GM19238 (cell line): ENCODE measurements around the gene PHIP.
A peak's percentile ranks its signal among the peaks of the same experiment; 100 is the strongest.
"Not testable (repeated sequence)": the region's sequence is repeated elsewhere in the genome, so short reads cannot be mapped to it uniquely, and the experiment has no call there.

ENCODE experiments used
- DNase-seq: peaks from one replicate; pipeline ENCODE4 v3.0.0; 2011; ENCODE audit warnings: low spot score; ENCODE audit not compliant: insufficient read length

The PHIP gene

DNA sequence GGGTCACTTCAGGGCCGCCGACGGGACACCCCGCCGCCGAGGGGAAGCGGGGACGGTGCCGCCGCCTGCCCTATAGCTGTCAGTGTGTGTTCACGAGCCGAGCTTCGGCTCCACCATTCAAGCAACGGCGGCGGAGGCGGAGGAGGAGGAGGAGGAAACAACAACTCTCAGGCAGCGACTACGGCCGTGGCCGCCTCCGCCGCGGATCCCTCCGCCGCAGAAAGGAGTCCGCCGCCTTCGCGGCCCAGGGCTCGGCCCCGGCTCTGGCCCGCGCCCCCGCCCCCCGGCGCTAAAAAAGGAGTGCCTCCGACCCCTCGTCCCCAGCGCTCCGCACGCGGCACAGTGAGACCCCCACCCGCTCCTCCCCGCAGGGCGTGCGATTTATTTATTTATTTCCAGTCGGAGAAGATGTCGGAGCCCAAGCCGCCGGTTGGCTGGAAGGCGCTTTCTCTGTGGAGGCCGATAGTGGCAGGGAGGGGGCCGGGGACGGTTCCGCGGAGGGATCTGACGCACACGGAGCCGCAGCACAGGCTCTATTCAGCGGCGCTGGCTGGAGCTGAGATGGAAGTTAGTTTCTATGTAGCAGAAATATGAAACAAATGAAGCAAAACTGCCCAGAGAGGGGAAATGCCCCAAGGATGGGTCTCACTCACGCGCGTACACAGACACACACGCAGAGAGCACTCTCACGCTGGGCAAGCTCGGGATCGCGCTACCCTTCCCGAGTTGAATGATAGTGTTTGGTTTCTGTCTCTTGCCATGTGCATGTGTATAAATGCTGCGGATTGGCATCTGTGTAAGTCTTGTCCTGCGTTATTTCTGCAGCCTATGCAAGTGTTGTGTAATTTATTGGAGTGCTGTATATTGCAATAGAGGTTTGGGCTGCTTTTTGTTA is at the start of gene PHIP:
PHIP (minus strand) TSS at position 180 of the 895 bp plus-strand sequence. CDS start 186 bp downstream, outside the sequence.
- DNase-seq = peak; percentile 55

DNA sequence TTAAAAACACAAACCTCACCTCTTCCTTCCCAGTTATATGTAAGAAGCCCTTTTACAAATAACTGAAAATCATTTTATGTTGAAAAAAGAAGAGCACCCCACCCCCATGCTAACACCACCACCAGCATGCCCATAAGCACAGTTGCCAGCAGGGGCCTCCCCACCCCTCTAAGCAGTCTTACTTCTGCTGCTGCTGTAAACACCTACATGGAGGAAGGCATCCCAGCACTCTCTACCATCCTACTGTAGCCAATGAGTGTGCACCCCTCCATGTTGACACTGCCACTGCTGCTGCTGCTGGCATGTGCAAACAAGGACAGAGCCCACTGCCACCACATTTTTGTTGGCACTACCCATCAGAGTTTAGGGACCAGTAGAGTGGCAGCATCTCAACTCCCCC is 49.6 kb upstream of the PHIP start:
- DNase-seq = no peak

GRCh38 chr6:79119217-79119616 is 41.2 kb upstream of the PHIP start:
- no peak for DNase-seq

DNA sequence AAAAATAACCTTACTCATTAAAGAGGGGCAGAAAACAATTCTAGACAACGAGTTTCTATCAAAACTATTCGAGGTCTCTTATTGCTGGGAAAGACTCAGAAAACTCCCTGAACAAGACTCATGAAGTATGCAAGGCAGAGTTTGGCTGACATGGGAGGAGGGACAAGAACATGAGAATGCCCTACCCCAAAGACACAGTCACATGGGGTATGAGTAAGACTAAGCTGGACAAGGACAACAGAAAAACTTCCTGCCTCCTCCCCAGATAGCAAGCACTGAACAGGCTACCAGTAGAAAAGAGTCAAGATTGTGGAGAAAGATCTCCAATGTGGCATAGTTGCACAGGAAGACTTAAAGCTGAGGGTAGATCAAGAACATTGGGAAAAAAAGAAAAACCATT is 39.7 kb upstream of the PHIP start:
- no peak for DNase-seq

GRCh38 chr6:79115553-79116182 is 37.6 kb upstream of the PHIP start:
- DNase-seq = no peak

- no peak for DNase-seq
These were observed 33.5 kb upstream of the PHIP start for GRCh38 chr6:79111549-79111948.

GRCh38 chr6:79101164-79101563 is 23.1 kb upstream of the PHIP start:
- no peak for DNase-seq

DNA sequence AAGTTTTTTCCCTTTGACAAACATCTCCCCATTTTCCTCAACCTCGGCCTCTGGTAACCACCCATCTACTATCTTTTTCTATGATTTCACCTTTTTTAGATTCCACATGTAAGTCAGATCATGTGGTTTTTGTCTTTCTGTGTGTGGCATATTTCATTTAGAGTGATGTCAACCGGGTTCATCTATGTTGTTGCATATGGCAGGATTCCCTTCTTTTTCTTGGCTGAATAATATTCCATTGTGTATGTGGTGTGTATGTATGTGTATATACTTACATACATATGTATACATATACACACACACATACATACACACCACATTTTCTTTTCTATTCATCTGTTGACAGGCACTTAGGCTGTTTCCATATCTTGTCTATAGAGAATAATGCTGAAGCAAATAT is 22.2 kb upstream of the PHIP start:
- no peak for DNase-seq

DNA sequence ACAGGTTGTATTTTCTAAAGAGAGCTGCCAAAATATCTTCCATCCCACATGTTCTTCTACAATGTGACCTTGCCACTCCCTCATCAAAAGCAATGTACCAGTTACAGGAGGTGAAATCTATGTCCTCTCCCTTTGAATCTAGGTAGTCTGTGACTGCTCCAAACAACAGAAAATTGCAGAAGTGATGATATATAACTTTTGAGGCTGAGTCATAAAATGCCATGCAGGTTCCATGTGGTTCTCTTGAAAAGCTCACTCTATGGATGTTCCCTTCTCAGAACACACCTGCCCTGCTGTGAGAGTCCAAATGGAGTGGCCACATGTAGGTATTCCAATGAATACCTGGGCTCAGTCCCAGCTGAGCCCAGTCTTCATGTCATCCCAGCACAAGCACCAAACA is 16.9 kb upstream of the PHIP start:
- no peak for DNase-seq

DNA sequence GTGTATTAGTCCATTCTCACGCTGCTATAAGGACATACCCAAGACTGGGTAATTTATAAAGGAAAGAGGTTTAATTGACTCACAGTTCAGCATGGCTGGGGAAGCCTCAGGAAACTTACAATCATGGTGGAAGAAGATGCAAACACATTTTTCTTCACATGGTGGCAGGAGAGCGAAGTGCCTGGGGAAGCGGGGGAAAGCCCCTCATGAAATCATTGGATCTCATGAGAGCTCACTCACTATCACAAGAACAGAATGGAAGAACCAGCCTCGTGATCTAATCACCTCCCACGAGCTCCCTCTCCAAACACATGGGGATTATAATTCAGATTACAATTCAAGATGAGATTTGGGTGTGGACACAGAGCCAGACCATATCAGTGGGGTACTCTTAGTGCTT is 13.7 kb upstream of the PHIP start:
- DNase-seq = not testable (repeated sequence)

- DNase-seq = no peak
These were observed 11.7 kb upstream of the PHIP start for GRCh38 chr6:79089552-79090404.

DNA sequence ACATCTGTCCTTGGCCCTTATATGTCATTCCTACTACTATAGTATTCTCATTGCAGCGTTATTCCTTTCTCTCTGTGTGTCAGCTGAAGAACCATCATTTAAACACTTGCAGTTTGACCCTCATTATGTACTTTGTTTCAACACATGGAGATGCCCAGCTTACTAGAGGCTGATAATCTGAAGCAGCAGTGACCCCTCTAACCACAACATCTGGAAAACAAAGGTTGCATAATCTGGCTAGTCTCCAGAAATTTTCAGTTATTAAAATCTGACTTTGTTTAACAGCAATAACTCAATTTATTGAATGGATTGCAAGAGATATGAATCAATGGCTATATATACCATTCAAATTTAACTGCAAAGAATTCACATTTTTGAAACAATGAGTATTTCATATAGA is 6.6 kb upstream of the PHIP start:
- DNase-seq = no peak

GRCh38 chr6:79082304-79082703 is 4.2 kb upstream of the PHIP start:
- DNase-seq = no peak

- no peak for DNase-seq
These were observed 3.6 kb upstream of the PHIP start for GRCh38 chr6:79081663-79082062.

DNA sequence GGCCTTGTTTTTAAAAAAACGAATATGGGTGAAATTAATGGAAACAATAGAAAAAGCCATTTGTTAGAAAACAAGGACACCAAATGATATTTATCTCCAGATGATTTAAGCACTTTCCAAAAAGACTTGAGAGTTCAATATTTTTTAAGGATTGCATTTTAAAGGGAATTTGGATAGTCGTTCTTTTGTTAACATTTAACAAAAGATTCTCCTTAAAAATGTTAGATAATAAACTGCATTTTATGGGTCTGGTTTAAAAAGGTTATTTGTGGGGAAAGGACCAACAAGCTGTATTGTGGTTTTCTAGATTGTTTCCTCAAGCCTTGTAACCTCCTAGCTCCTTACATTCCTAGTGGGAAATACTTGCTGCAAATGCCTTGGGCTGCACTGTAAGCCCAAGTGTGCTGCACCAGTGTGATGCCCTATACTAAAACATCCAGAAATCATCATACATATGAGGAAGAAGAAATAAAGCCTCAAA is 1.5 kb upstream of the PHIP start:
- no peak for DNase-seq

DNA sequence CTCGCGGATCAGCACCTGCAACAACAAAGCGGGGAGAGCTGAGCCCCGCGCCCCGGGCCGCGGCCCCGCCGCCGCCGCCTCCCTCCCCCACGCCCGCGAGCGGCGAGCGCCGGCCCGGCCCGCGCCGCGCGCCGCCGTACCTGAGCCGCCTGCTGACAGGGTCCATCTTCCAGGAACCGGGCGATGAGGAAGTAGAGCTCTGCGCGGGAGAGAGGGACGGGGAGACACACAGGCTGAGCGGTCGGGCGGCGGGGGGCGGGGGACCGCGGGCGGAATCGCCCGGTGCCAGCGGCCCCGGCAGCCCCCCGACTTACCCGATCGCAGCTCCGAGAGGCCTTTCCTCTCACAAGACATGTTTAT is 359 bp downstream of the PHIP start:
- peak; percentile 26 for DNase-seq

GRCh38 chr6:79076782-79077641 is 1.0 kb downstream of the PHIP start:
- peak; percentile 62 for DNase-seq

- DNase-seq = no peak
These were observed 1.9 kb downstream of the PHIP start for GRCh38 chr6:79076160-79076559.

- DNase-seq = no peak
These were observed 4.2 kb downstream of the PHIP start for GRCh38 chr6:79073888-79074287.

DNA sequence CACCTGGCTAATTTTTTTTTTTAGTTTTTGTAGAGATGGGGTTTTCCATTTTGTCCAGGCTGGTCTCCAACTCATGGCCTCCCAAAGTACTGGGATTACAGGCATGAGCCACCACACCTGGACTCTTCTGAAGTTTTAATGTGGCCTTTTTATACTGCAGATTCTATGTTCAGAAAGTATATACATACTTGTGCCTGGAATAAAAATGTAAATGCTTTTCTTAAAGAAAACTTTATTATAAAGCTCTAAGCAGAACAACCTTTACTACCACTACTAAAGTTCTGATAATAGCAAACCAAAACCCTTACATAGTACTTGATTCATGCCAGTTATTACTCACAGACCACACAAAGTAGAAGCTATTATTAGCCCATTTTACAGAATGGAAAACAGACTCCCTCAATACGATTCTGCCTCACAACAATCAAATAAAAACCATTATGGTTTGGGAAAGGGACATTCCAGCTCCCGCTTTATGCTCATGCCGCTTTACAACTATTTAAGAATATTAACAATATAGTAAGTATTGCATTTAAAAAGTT is 5.3 kb downstream of the PHIP start:
- no peak for DNase-seq

- no peak for DNase-seq
These were observed 6.5 kb downstream of the PHIP start for GRCh38 chr6:79071547-79071946.
